GM19468 (cell line): ENCODE results near the gene SCARF2.
"Not testable (repeated sequence)": the region's sequence is repeated elsewhere in the genome, so short reads cannot be mapped to it uniquely, and the experiment has no call there.

Source experiments
- ATAC-seq: cut with Tn5 transposase; IDR thresholded peaks from one replicate; pipeline ENCODE4 v1.9.1; 2021; ENCODE audit warnings: mild to moderate bottlenecking, moderate library complexity, moderate number of reproducible peaks; ENCODE audit not compliant: unreplicated experiment; ENCODE audit errors: extremely low read depth

Gene SCARF2

GRCh38 chr22:20463324-20464095, 25.9 kb upstream of the SCARF2 start:
- ATAC-seq = no peak

- no peak for ATAC-seq
Measured at GRCh38 chr22:20459862-20460261, 22.2 kb upstream of the SCARF2 start.

- no peak for ATAC-seq
Measured at GRCh38 chr22:20459152-20459542, 21.5 kb upstream of the SCARF2 start.

- no peak for ATAC-seq
Measured at GRCh38 chr22:20458530-20459151, 21.0 kb upstream of the SCARF2 start.

- no peak for ATAC-seq
Measured at GRCh38 chr22:20457506-20458240, 20.0 kb upstream of the SCARF2 start.

GRCh38 chr22:20456722-20457076, 19.1 kb upstream of the SCARF2 start:
- ATAC-seq = no peak

- no peak for ATAC-seq
Measured at GRCh38 chr22:20456064-20456721, 18.6 kb upstream of the SCARF2 start.

- no peak for ATAC-seq
Measured at GRCh38 chr22:20455709-20456063, 18.1 kb upstream of the SCARF2 start.

- no peak for ATAC-seq
Measured at GRCh38 chr22:20453222-20453621, 15.6 kb upstream of the SCARF2 start.

GRCh38 chr22:20451920-20452319, 14.3 kb upstream of the SCARF2 start:
- no peak for ATAC-seq

GRCh38 chr22:20451129-20451778, 13.6 kb upstream of the SCARF2 start:
- ATAC-seq = not testable (repeated sequence)

- no peak for ATAC-seq
Measured at GRCh38 chr22:20450551-20450906, 12.9 kb upstream of the SCARF2 start.

GRCh38 chr22:20449819-20450550, 12.4 kb upstream of the SCARF2 start:
- ATAC-seq = no peak

- no peak for ATAC-seq
Measured at GRCh38 chr22:20448630-20449029, 11.0 kb upstream of the SCARF2 start.

- no peak for ATAC-seq
Measured at GRCh38 chr22:20446383-20446970, 8.9 kb upstream of the SCARF2 start.

- no peak for ATAC-seq
Measured at GRCh38 chr22:20444325-20444724, 6.7 kb upstream of the SCARF2 start.

GRCh38 chr22:20442485-20443284, 5.1 kb upstream of the SCARF2 start:
- ATAC-seq = no peak

GRCh38 chr22:20441631-20442484, 4.2 kb upstream of the SCARF2 start:
- ATAC-seq = no peak
